HG02938 (cell line): Measurements from ENCODE around the gene ZNF581.

ENCODE experiments used
- ATAC-seq: cut with Tn5 transposase; IDR thresholded peaks from one replicate; pipeline ENCODE4 v1.9.1; 2021; ENCODE audit warnings: mild to moderate bottlenecking, moderate library complexity; ENCODE audit not compliant: unreplicated experiment

ZNF581 gene

DNA sequence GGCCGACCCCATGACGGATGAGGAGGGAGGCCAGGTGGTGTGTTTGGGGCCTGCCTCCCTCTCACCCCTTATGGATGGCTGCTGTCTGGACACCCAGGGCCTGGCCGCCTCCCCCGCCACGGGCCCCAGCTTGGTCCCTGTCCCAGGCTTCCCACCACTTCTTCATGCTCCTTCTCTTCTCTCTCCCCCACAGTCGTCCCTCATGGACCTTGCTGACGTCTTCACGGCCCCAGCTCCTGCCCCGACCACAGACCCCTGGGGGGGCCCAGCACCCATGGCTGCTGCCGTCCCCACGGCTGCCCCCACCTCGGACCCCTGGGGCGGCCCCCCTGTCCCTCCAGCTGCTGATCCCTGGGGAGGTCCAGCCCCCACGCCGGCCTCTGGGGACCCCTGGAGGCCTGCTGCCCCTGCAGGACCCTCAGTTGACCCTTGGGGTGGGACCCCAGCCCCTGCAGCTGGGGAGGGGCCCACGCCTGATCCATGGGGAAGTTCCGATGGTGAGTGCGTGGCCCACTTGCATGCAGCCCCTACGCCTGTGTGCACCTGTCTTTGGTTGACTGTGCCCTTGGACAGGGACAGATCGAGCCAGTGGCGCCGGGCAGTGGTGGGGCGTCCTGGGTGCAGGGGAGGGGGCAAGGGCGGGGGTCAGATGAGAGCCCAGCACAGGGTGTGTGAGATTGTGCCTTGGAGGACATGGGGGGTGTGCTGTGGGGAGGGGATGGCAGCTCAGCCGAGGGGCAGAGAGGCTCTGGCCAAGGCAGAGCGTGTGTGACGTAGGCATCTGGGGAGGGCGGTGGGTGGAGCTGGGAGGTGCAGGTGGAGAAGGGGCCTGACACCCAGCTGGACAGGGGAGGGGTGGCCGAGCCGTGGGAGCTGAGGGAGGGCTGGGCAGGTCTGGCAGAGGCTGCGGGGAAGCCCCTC lies 48.4 kb downstream of the ZNF581 start:
- no peak for ATAC-seq

DNA sequence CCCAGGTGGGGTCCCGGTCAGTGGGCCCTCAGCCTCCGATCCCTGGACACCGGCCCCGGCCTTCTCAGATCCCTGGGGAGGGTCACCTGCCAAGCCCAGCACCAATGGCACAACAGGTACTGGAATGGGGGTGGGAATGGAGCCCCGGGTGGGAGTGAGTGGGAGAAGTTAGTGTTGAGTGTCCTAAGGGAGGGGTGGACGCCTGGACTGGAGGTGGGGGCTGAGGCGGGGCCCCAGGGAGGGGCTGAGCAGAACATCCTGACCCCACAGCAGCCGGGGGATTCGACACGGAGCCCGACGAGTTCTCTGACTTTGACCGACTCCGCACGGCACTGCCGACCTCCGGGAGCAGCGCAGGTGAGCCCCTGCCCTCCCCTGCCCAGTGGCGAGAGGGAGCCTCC lies 49.2 kb downstream of the ZNF581 start:
- ATAC-seq, result no peak

DNA sequence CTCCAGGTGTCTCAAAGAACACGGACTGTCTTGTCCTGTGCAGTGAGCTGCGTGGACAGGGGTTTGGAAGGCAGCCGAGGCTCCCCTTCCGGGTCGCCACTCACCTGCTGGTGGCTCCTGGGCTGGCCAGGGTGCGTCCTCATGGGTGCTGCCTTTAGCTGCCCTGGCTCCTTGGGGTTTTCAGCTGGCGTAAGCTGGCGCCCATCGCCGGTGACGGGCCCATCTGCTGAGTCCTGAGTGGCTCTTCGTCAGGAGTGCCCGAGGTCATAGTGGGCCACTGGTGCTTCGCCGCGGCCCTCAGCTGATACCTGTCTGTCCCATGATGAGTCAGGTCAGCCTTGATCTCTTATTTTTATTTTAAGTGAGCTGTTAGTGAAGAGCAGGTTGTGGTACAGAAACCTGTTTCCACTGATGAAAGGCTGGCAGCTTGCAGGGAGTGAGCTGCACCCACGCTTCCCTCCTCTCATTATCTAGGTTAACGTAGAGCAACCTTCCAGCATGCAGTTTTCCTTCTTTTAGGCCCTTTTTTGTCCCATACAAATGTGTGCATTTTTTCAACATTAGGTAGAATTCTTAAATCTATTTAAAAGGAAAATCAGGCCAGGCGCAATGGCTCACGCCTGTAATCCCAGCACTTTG lies 50.0 kb downstream of the ZNF581 start:
- no peak for ATAC-seq

DNA sequence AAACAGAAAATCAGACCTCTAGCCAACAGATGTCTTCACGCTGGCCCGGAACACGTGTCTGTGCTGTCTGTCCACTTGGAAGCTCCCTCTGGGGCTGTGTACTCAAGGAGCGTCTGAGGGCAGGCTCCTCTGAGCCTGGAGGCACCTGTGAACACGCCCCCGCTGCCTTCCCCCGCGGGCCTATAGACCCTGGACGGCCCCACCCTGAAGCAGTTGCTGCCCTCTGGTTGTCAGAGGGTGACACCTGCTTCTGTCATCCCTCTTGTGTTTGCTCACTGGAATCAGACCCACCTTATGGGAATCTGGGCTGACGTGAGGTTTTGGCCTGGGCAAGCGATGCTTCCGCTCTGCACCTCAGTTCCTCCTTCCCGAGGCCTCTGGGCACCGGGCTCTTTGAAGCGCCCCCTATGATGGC lies 50.8 kb downstream of the ZNF581 start:
- ATAC-seq, result no peak

DNA sequence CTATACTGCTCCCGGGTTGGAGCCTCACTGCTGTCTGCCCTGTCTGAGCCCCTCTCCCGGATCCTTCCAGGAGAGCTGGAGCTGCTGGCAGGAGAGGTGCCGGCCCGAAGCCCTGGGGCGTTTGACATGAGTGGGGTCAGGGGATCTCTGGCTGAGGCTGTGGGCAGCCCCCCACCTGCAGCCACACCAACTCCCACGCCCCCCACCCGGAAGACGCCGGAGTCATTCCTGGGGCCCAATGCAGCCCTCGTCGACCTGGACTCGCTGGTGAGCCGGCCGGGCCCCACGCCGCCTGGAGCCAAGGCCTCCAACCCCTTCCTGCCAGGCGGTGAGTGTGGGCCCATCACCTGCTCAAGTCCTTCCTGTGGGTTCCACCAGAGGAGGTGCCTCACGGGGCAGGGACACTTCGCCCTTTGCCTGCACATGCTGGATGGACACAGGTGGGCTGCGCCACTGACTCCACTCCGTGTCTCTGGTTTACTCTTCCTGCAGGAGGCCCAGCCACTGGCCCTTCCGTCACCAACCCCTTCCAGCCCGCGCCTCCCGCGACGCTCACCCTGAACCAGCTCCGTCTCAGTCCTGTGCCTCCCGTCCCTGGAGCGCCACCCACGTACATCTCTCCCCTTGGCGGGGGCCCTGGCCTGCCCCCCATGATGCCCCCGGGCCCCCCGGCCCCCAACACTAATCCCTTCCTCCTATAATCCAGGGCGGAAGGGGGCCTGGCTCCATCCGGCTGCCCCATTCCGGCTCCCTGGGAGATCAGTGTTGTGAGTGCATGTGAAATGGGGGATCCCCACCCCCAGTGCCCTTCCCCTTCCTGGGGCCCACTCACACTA lies 51.4 kb downstream of the ZNF581 start:
- no peak for ATAC-seq
